Stimulated activated effector memory CD8-positive, alpha-beta T cell treated with anti-CD3 and anti-CD28 coated beads, Interleukin-12 subunit alpha, Interleukin-12 subunit beta, amount 100 ng/mL, for 72 hours (primary cell): ENCODE data around the gene MYH7.
"Not testable (repeated sequence)": the region's sequence is repeated elsewhere in the genome, so short reads cannot be mapped to it uniquely, and the experiment has no call there.

Experiments used
- ATAC-seq: fragments of 150-1000 bp; cut with Tn5 transposase; 2 replicates; pipeline ENCODE4 v1.10.0; 2021
- DNase-seq, 2 donors: peaks; one replicate each; pipeline ENCODE4 v3.0.0; 2021 to 2022; ENCODE audit warnings: low spot score in 2 of 2
- H3K27ac Mint-ChIP-seq: one replicate; pipeline ENCODE4 v1.8.0; 2022; ENCODE audit warnings: mild to moderate bottlenecking, mixed read lengths
- H3K36me3 Mint-ChIP-seq: one replicate; pipeline ENCODE4 v1.8.0; 2022; ENCODE audit warnings: mild to moderate bottlenecking, mixed read lengths
- H3K4me1 Mint-ChIP-seq: one replicate; pipeline ENCODE4 v1.8.0; 2022; ENCODE audit warnings: mixed read lengths
- H3K4me3 Mint-ChIP-seq: one replicate; pipeline ENCODE4 v1.8.0; 2022; ENCODE audit warnings: mild to moderate bottlenecking, mixed read lengths
- H3K9me3 Mint-ChIP-seq: one replicate; pipeline ENCODE4 v1.8.0; 2022; ENCODE audit warnings: mixed read lengths

MYH7 gene

DNA sequence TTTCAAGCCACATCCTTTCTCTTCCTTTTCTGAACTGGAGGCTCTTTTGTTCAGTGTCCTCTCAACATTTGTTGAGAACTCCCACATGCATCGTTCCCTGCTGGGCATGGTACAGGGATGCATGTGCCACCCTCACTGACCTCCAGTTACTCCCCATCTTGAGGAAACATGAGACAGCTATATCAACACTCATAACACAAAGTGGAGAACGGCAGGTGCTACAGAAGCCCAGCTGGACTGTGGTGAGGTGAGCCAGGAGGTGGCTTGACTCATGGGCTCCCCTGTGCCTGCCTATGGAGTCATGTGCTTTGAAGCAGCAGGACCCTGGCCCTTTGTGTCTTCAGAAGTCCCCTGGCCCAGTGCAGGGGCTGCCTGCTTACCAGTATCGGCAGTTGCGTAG, 37.1 kb downstream of the MYH7 start:
- Mint-ChIP-seq H3K4me3 (no peak overlapping the region), H3K9me3 (no peaks in the 10 kb centered on the region), H3K4me1 (no peaks in the 10 kb centered on the region), H3K36me3 (no peaks in the 10 kb centered on the region), H3K27ac (no peak overlapping the region)
- DNase-seq (no peak), ATAC-seq (no peak)

DNA sequence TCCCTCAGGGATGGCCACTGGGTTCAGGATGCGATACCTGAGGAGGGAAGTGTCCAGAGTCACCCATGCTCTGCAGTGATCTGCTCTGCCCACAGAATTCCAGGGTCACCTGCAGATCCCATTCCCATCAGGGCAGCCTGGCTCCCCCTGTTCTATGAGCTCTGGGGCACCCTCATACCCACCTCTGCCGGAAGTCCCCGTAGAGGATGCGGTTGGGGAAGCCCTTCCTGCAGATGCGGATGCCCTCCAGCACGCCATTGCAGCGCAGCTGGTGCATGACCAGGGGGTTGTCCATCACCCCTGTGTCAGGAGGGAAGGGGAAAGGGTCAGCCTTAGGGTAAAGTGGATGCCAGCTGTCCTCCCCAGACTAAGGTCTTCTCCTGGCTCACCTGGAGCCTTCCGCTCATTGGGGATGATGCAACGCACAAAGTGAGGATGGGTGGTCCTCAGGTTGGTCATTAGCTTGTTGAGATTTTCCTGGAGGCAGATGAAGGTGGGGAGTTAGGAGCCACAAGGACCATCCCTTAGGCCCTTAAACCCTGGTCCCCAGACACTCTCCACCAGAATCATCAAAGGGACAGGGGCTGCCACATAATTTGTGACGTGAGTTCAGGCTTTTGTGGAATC, 38.6 kb downstream of the MYH7 start:
- Mint-ChIP-seq H3K4me3 (no peak overlapping the region), H3K27ac (no peak overlapping the region), H3K4me1 (no peaks in the 10 kb centered on the region), H3K9me3 (no peaks in the 10 kb centered on the region), H3K36me3 (no peaks in the 10 kb centered on the region)
- ATAC-seq (no peak), DNase-seq (no peak)

DNA sequence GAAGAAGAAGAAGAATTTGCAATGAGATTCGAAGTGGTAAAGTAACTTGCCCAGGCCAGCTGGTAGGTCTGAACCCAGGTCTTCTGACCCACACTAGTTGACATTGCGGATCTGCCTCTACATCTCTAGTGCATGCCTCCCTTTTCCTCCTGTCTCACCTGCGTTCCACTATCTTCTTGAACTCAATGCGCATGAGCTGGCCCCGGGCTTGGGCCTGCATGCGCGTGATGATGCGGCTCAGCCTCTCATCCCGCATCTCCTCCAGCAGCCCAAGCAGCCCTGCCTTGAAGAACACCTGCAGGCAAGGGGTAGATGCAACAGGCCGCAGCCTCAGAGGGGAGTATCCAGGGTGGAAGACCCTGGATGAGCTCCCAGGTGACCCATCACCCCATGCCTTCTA, 39.3 kb downstream of the MYH7 start:
- H3K4me3 Mint-ChIP-seq, result no peak overlapping the region
- H3K27ac Mint-ChIP-seq, result no peak overlapping the region
- no peaks in the 10 kb centered on the region for H3K36me3 Mint-ChIP-seq
- no peaks in the 10 kb centered on the region for H3K4me1 Mint-ChIP-seq
- H3K9me3 Mint-ChIP-seq, result no peaks in the 10 kb centered on the region
- no peak for ATAC-seq
- DNase-seq, result no peak

DNA sequence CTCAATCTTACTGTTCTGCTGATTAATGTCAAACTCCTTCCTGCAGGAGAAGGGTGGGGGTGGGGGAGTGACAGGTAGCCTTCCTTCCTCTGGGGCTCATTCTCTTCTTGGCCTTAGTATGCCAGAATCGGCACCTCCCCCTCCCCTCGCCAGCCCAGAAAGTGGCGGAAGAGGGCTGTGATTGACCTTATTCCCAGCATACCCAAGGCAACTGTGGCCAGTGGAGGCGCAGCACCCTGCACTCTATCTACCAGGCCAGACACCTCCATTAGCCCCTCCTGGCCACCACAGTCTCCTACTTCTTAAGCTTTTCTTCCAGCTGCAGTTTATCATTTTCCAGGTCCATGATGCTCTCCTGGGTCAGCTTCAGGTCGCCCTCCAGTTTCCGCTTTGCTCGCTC, 42.8 kb downstream of the MYH7 start:
- no peak for ATAC-seq
- no peaks in the 10 kb centered on the region for H3K4me1 Mint-ChIP-seq
- no peaks in the 10 kb centered on the region for H3K36me3 Mint-ChIP-seq
- no peak overlapping the region for H3K27ac Mint-ChIP-seq
- DNase-seq, result no peak
- H3K9me3 Mint-ChIP-seq, result no peaks in the 10 kb centered on the region
- no peak overlapping the region for H3K4me3 Mint-ChIP-seq

DNA sequence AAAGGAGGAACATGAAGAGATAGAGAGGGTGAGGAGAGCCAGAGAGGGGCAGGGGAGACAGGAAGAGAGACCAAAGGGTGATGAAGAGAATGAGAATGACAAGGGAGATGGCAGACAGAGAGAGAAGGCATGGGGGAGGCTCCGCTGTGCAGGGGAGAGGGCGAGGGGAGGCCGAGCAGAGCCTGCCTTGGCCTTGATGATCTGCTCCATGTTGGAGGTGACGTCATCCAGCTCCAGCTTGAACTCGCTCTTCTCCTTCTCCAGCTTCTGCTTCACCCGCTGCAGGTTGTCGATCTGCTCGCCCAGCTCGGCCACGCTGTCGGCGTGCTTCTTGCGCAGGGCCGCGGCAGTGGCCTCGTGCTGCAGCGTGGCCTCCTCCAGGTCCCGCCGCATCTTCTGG, 45.6 kb downstream of the MYH7 start:
- DNase-seq, H3K4me3 Mint-ChIP-seq, H3K27ac Mint-ChIP-seq, H3K4me1 Mint-ChIP-seq, H3K9me3 Mint-ChIP-seq, H3K36me3 Mint-ChIP-seq, ATAC-seq: not testable (repeated sequence)

DNA sequence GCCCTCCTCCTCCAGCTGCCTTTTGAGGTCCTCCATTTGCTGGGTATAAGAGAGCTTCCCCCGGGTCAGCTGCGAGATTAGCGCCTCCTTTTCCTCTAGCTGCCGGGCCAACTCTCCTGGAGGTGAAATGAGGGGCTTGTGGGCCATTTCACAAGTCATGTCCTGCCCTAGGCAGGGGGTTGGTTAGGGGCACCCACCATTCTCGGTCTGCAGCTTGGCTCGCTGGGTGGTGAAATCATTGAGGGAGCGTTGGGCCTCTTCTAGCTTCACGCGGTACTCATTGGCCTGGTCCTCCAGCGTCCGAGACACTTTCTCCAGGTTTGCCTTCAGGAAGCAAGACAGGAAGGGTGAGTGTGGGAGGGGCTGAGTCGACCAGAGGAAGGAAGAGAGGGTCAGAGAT, 46.1 kb downstream of the MYH7 start:
- no peak overlapping the region for H3K27ac Mint-ChIP-seq

DNA sequence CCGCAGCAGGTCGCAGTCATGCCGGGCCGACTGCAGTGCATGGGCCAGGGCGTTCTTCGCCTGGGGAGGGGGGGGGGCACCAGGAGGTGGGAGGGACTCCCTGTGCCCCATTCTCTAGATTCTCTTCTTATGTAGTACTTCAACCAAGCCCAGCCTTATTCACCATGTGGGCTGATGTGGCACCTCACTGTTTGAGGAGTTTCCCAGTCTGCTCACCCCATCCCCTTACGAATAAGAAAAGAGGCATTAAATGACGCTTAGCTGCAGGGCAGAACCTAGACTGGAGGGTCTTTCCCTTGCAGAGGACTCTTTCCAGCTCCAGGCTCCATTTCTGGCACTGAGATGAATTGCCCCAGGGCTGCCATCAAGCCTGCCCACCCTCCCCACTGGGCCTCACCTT, 46.5 kb downstream of the MYH7 start:
- ATAC-seq (no peak), DNase-seq (no peak)
- Mint-ChIP-seq H3K27ac (no peak overlapping the region), H3K36me3 (no peaks in the 10 kb centered on the region), H3K4me1 (no peaks in the 10 kb centered on the region), H3K4me3 (no peak overlapping the region), H3K9me3 (no peaks in the 10 kb centered on the region)

More for the DNA sequence above, 46.1 kb downstream of the MYH7 start:
- DNase-seq (no peak), ATAC-seq (no peak)
- no peaks in the 10 kb centered on the region for H3K36me3 Mint-ChIP-seq
- no peaks in the 10 kb centered on the region for H3K9me3 Mint-ChIP-seq
- no peak overlapping the region for H3K4me3 Mint-ChIP-seq
- H3K4me1 Mint-ChIP-seq, result no peaks in the 10 kb centered on the region

DNA sequence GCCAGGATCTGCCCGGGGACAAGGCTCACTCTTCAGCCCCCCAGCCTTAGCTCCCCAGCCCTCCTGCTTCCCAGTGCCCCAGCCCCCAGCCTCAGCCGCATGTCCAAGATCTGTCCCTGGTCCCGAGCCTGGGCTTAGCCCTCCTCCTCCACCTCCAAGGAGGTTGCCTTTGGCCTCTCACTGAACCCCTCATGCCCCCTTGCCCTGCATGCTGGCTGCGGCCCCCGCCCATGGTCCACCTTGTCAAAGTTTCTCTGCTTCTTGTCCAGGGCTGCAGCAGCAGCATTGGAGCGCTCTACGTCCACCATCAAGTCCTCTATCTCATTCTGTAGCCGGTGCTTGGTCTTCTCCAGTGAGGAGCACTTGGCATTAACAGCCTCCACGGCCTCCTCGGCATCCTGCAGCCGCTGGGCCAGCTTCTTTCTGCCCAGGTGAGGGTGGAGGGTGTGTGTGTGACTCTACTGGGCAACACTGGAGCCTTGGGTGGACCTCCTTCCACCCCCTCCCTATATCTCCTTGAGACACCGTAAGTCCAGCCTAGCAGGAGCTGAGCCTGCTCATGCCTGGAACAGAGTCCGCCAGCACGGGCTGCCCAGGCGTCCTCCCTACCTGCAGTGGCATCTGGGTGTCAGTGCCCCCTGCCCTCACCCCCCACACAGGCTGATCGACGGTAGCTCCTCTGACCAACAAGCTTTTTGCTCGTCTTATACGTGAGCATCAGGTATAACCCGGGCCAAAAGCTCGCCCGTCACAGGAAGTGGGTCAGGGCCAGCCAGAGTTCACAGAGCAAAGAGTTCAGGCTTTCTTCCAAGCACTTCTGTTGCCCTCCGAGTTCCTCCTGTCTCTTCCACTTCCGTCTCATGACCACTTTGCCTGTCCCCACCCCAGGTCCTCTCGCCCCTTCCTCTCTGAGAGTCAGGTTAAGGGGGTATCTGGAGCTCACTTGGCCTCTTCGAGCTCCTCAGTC, 47.3 kb downstream of the MYH7 start:
- H3K36me3 Mint-ChIP-seq, result no peaks in the 10 kb centered on the region
- H3K4me1 Mint-ChIP-seq, result no peaks in the 10 kb centered on the region
- no peak overlapping the region for H3K27ac Mint-ChIP-seq
- DNase-seq (no peak), ATAC-seq (no peak)
- H3K9me3 Mint-ChIP-seq, result no peaks in the 10 kb centered on the region
- no peak overlapping the region for H3K4me3 Mint-ChIP-seq

DNA sequence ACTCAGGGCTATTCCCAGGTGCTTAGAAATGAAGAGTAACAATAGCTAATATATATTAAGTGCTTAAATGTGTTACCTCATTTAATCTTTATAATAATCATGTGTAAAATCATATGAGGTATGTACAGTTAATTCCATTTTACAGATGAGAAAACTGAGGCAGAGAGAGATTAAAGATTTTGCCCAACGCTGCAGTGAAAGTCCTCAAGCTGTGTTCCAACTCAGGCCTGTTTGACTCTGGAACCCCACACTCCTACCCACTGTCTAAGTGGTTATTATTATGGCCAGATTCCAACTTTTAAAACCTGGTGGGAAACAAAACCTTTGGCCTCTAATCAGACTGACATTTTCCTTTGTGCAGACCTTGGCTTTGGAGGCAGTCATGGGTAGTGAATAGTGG, 48.5 kb downstream of the MYH7 start:
- Mint-ChIP-seq H3K27ac (no peak overlapping the region), H3K4me1 (no peaks in the 10 kb centered on the region), H3K36me3 (no peaks in the 10 kb centered on the region), H3K9me3 (no peaks in the 10 kb centered on the region), H3K4me3 (no peak overlapping the region)
- no peak for DNase-seq
- ATAC-seq, result no peak

DNA sequence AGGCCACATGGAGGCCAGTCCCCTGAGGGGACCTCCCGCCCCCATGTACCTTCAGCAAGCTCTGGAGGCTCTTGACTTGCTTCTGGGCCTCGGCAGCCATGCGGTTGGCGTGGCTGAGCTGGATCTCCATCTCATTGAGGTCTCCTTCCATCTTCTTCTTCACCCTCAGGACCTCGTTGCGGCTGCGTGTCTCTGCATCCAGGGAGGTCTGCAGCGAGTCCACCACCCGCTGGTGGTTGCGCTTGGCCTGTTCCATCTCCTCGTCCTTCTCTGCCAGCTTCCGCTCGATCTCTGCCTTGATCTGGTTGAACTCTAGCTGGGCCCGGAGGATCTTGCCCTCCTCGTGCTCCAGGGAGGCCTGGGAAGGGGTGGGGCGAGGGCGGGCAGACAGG, 49.2 kb downstream of the MYH7 start:
- H3K4me1 Mint-ChIP-seq, H3K36me3 Mint-ChIP-seq, H3K27ac Mint-ChIP-seq: not testable (repeated sequence)

DNA sequence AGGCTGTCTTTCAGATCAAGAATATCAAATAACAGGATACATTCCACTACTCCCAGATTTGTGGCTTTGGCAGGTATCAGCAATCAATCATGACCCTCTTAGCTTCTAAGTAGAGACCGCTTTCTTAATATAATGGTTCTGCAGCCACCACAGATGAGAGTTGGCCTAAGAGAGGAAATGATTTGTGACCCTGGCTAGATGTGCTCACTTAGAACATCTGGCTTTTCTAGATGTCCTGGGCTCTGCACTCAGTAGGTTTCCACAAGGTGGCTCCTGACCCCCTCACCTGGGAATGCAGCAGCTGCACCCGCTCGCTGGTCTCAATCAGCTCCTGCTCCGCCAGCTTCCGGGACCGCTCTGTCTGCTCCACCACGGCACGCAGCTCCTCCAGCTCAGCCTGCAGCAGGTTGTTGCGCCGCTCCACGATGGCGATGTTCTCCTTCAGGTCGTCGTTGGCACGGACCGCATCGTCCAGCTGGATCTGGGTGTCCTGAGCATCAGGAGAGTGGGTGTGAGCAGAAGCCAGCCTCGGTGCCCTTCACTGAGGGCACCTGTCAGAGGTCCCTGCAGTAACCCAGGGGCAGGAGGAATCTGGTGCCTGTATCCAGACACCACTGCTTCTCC, 49.7 kb downstream of the MYH7 start:
- H3K27ac Mint-ChIP-seq, result no peak overlapping the region
- H3K4me1 Mint-ChIP-seq, result no peaks in the 10 kb centered on the region
- no peaks in the 10 kb centered on the region for H3K9me3 Mint-ChIP-seq
- H3K4me3 Mint-ChIP-seq, result no peak overlapping the region
- DNase-seq, result no peak
- ATAC-seq, result no peak
- H3K36me3 Mint-ChIP-seq, result no peaks in the 10 kb centered on the region

More for the DNA sequence above, 49.2 kb downstream of the MYH7 start:
- DNase-seq, H3K4me3 Mint-ChIP-seq, H3K9me3 Mint-ChIP-seq, ATAC-seq: not testable (repeated sequence)

DNA sequence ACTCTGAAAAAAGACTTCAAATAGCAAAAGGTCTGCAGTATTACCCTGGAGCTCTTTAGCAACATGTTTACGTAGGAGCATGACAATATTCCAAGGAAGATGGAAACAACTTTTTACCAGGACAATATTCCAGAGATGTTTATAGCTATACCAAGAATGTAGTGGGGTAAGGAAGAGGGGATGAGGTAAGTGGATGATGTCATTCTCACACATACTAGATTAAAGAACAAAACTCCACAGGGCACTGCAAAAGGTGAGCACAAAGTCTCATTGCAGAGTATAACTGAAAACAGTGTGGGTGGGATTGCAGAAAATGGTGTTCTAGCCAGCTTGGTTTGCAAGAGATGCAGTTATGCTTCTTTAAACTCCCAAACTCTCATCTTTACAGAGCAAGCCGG, 50.2 kb downstream of the MYH7 start:
- no peak overlapping the region for H3K4me3 Mint-ChIP-seq
- no peak for ATAC-seq
- no peaks in the 10 kb centered on the region for H3K9me3 Mint-ChIP-seq

DNA sequence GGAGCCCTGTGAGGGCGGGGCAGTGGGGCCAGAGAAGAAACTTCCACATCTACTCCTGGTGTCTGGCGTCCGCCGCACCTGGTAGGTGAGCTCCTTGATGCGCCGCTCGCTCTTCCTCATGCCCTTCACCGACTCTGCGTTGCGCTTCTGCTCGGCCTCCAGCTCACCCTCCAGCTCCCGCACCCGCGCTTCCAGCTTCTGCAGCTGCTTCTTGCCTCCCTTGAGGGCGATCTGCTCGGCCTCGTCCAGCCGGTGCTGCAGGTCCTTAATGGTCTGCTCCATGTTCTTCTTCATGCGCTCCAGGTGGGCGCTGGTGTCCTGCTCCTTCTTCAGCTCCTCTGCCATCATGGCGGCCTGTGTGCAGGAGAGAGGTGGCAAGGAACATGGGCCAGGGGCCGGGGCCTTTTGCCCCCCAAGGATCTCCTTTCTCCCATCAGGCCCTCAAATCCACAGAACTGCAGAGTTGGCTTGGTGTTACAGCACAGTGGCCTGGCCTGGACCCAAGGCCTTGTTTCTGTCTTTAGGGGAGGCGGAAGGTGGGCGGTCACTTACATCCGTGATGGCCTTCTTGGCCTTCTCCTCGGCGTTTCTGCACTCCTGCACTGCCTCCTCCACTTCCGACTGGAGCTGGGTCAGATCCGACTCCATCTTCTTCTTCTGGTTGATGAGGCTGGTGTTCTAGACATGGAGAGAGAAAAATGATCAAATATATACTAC, 50.9 kb downstream of the MYH7 start:
- DNase-seq, result no peak
- no peaks in the 10 kb centered on the region for H3K4me1 Mint-ChIP-seq
- no peak overlapping the region for H3K4me3 Mint-ChIP-seq
- H3K27ac Mint-ChIP-seq, result no peak overlapping the region
- ATAC-seq, result no peak
- no peaks in the 10 kb centered on the region for H3K36me3 Mint-ChIP-seq
- H3K9me3 Mint-ChIP-seq, result no peaks in the 10 kb centered on the region

More for the DNA sequence above, 50.2 kb downstream of the MYH7 start:
- no peak for DNase-seq
- Mint-ChIP-seq H3K27ac (no peak overlapping the region), H3K4me1 (no peaks in the 10 kb centered on the region), H3K36me3 (no peaks in the 10 kb centered on the region)

DNA sequence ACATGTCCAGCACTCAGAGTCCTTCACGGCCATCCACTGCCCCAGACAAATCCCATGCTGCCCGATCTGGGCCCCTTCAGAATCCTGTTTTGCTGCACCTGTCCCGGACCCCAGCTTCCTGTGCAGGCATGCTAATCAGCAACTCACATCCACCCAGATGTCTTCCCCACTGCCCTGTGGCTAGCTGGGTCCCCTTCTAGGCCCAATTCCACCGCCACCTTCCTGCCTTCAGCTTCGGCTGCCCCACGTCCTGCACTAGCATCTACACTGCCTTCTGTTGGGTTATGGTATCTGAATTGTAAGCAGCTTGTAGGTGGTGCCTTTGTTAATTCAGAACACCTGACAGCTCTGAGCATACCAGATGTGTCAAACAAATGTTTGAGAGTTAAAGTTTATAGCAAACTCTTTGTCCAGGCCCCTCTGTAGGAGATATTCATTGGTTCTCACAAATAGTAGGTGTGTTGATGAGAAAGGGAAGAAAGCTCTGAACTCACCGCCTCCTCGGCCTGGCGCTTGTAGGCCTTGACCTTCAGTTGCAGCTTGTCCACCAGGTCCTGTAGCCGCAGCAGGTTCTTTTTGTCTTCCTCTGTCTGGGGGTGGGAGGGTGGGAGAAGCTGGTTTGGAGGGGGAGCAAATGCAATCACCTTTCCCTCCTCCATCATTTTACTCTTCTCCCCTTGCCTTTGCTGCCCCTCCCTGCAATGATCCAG, 52.6 kb downstream of the MYH7 start:
- Mint-ChIP-seq H3K4me1 (no peaks in the 10 kb centered on the region), H3K36me3 (no peaks in the 10 kb centered on the region), H3K4me3 (no peak overlapping the region), H3K27ac (no peak overlapping the region), H3K9me3 (no peaks in the 10 kb centered on the region)
- no peak for DNase-seq
- no peak for ATAC-seq

DNA sequence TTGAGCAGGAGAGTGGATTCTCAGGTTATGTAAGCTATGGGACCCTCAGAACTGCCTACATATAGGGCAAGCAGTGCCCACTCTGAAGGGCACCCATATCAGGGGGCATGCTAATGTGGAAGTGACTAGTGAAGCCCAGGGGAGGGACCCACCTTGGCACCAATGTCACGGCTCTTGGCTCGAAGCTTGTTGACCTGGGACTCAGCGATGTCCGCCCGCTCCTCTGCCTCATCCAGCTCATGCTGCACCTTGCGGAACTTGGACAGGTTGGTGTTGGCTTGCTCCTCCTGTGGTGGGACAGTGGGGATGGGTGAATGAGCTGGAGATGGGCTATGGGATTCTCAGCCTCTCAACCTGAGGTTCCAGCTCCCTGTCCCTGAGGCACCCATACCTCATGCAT, 53.2 kb downstream of the MYH7 start:
- no peaks in the 10 kb centered on the region for H3K9me3 Mint-ChIP-seq
- peak overlapping the region; percentile 24 for H3K27ac Mint-ChIP-seq
- no peaks in the 10 kb centered on the region for H3K4me1 Mint-ChIP-seq
- no peak overlapping the region for H3K4me3 Mint-ChIP-seq
- ATAC-seq, result no peak
- DNase-seq, result no peak
- H3K36me3 Mint-ChIP-seq, result no peaks in the 10 kb centered on the region
